GM23338 (cell line): ENCODE measurements around the gene SMG9. TPM values are rescaled to one million over a fixed set of nuclear protein-coding genes. Genes with fewer than 3 reads are reported as not detected.

Source experiments
- ATAC-seq: fragments of 200-7000 bp; cut with Tn5 transposase; 3 replicates; pipeline ENCODE4 v1.9.1; 2020
- DNase-seq: peaks from one replicate; pipeline ENCODE4 v3.0.0-alpha.2; 2015; ENCODE audit warnings: low spot score
- H2AFZ ChIP-seq: fragments of 200-600 bp; sonication (generic); 2 replicates; pipeline ENCODE4 v1.8.0; 2016; ENCODE audit warnings: antibody characterized with exemption, mild to moderate bottlenecking, moderate library complexity
- H3F3A ChIP-seq: fragments of 200-600 bp; sonication (generic); replicated peaks from 2 replicates; pipeline ENCODE4 v1.8.0; 2017; ENCODE audit warnings: antibody characterized with exemption, mixed run types, low read depth
- H3K27ac ChIP-seq: fragments of 200-600 bp; sonication (generic); 2 replicates; pipeline ENCODE4 v1.6.1; 2016; ENCODE audit warnings: low read depth
- H3K27me3 ChIP-seq: fragments of 200-600 bp; sonication (generic); 2 replicates; pipeline ENCODE4 v1.8.0; 2016; ENCODE audit warnings: mild to moderate bottlenecking, mixed run types, moderate library complexity; ENCODE audit not compliant: insufficient read depth
- H3K36me3 ChIP-seq: fragments of 200-600 bp; sonication (generic); 2 replicates; pipeline ENCODE4 v1.8.0; 2016; ENCODE audit warnings: mild to moderate bottlenecking; ENCODE audit not compliant: insufficient read depth
- H3K4me1 ChIP-seq: fragments of 200-600 bp; sonication (generic); 2 replicates; pipeline ENCODE4 v1.8.0; 2016; ENCODE audit warnings: mild to moderate bottlenecking, moderate library complexity; ENCODE audit not compliant: insufficient read depth
- H3K4me2 ChIP-seq: fragments of 200-600 bp; sonication (generic); 2 replicates; pipeline ENCODE4 v1.7.1; 2017; ENCODE audit warnings: mixed run types
- H3K4me3 ChIP-seq: fragments of 200-600 bp; sonication (generic); 2 replicates; pipeline ENCODE4 v1.6.1; 2016; ENCODE audit warnings: mixed run types
- H3K79me2 ChIP-seq: fragments of 200-600 bp; sonication (generic); replicated peaks from 2 replicates; pipeline ENCODE4 v1.8.0; 2017; ENCODE audit warnings: mild to moderate bottlenecking; ENCODE audit not compliant: insufficient read depth
- H3K9me2 ChIP-seq: fragments of 200-600 bp; sonication (generic); 2 replicates; pipeline ENCODE4 v1.8.0; 2017; ENCODE audit not compliant: insufficient read depth
- H4K20me1 ChIP-seq: fragments of 200-600 bp; sonication (generic); replicated peaks from 2 replicates; pipeline ENCODE4 v1.8.0; 2017; ENCODE audit warnings: mild to moderate bottlenecking; ENCODE audit not compliant: insufficient read depth
- H3K27ac Mint-ChIP-seq: 2 replicates; pipeline ENCODE4 v1.8.0; 2020; ENCODE audit warnings: inconsistent platforms, mild to moderate bottlenecking, moderate library complexity, mixed read lengths
- H3K27me3 Mint-ChIP-seq: 3 replicates; pipeline ENCODE4 v1.8.0; 2022; ENCODE audit warnings: low read depth, mild to moderate bottlenecking, moderate library complexity, mixed read lengths, inconsistent platforms; ENCODE audit not compliant: insufficient read depth, poor library complexity
- H3K36me3 Mint-ChIP-seq: 3 replicates; pipeline ENCODE4 v1.8.0; 2021; ENCODE audit warnings: low read depth, mild to moderate bottlenecking, inconsistent platforms, moderate library complexity, mixed read lengths
- H3K4me1 Mint-ChIP-seq: 3 replicates; pipeline ENCODE4 v1.8.0; 2020; ENCODE audit warnings: mild to moderate bottlenecking, inconsistent platforms, mixed read lengths
- H3K4me3 Mint-ChIP-seq: 3 replicates; pipeline ENCODE4 v1.8.0; 2021; ENCODE audit warnings: moderate library complexity, mild to moderate bottlenecking, inconsistent platforms, mixed read lengths
- H3K9me3 Mint-ChIP-seq: 3 replicates; pipeline ENCODE4 v1.8.0; 2020; ENCODE audit warnings: moderate library complexity, mild to moderate bottlenecking, inconsistent platforms, mixed read lengths
- CTCF ChIP-seq, 2 experiments: fragments of 200-600 bp in 1 of 2; sonication (generic) in 1 of 2; conservative IDR thresholded peaks; 2 replicates each; pipeline versions ENCODE4 v1.5.1 to v1.6.1; 2016 to 2017; ENCODE audit warnings: antibody characterized with exemption in 2 of 2, low read depth in 2 of 2, mild to moderate bottlenecking in 2 of 2, moderate library complexity in 1 of 2
- ETS1 ChIP-seq: IDR thresholded peaks from 2 replicates; pipeline ENCODE4 v1.6.1; 2016; ENCODE audit warnings: antibody characterized with exemption
- EZH2phosphoT487 ChIP-seq: fragments of 200-600 bp; sonication (generic); IDR thresholded peaks from one replicate; pipeline ENCODE4 v1.8.1; 2018; ENCODE audit warnings: antibody characterized with exemption; ENCODE audit not compliant: unreplicated experiment
- JUNB ChIP-seq: IDR thresholded peaks from one replicate; pipeline ENCODE4 v1.6.1; 2016; ENCODE audit warnings: antibody characterized with exemption; ENCODE audit not compliant: unreplicated experiment
- POLR2AphosphoS5 ChIP-seq: IDR thresholded peaks from 2 replicates; pipeline ENCODE4 v1.6.1; 2016; ENCODE audit warnings: antibody characterized with exemption, low read depth
- REST ChIP-seq: IDR thresholded peaks from one replicate; pipeline ENCODE4 v1.6.1; 2018; ENCODE audit warnings: antibody characterized with exemption; ENCODE audit not compliant: unreplicated experiment
- STAT1 ChIP-seq: IDR thresholded peaks from one replicate; pipeline ENCODE4 v1.6.1; 2016; ENCODE audit warnings: antibody characterized with exemption; ENCODE audit not compliant: unreplicated experiment
- ZNF114 ChIP-seq: fragments of 250-450 bp; sonication (Bioruptor Pico); IDR thresholded peaks from 2 replicates; pipeline ENCODE4 v1.5.0; 2020; ENCODE audit warnings: mild to moderate bottlenecking, moderate library complexity
- polyA plus RNA-seq: library from polyadenylated mRNA; unstranded; fragments of >200 nt; fragmentation: Nextera tagmentation; extraction: Ambion mirVana; gene quantifications from 2 replicates; pipeline ENCODE4 v1.2.1, GENCODE V29; 2016
- total RNA-seq: library from RNA; depleted of rRNA; stranded (reverse); fragments of >200 nt; shearing (Covaris generic); gene quantifications from 2 replicates; pipeline ENCODE4 v1.2.3, GENCODE V29; 2014

SMG9 gene
- total and polyA plus RNA-seq, 2 experiments from 2014 or later: 13.2 to 14.0 TPM

- no peak overlapping the region for H3K27ac Mint-ChIP-seq
- no peak for ATAC-seq
- no peak for TF ChIP-seq CTCF (conservative IDR thresholded peaks at IDR 0.05; ENCODE audit: low read depth in 2 of 2)
- no peak for TF ChIP-seq STAT1
- no peak for TF ChIP-seq POLR2AphosphoS5
- no peak for TF ChIP-seq ZNF114 (CRISPR knock-in tag)
- no peak for TF ChIP-seq ETS1
- peaks cover 8% of the 10 kb centered on the region for H3K27me3 Mint-ChIP-seq
- no peaks in the 10 kb centered on the region; the same call in 2 of the 3 replicates for H3K9me3 Mint-ChIP-seq
- no peak overlapping the region for H3K4me2 ChIP-seq
- no peak overlapping the region for H3K27ac ChIP-seq
- no peaks in the 10 kb centered on the region for H3K27me3 ChIP-seq
- no peaks in the 10 kb centered on the region for H3K4me1 ChIP-seq
- no peak overlapping the region for H3K4me3 Mint-ChIP-seq
- no peaks in the 10 kb centered on the region for H3K9me2 ChIP-seq
- H3K36me3 ChIP-seq: no peaks in the 10 kb centered on the region
- no peak overlapping the region for H3K4me3 ChIP-seq
- H3K79me2 ChIP-seq: no peaks in the 10 kb centered on the region
- H4K20me1 ChIP-seq: no peaks in the 10 kb centered on the region; the same call in 1 of the 2 replicates
- no peaks in the 10 kb centered on the region; the same call in 2 of the 3 replicates for H3K4me1 Mint-ChIP-seq
- peaks cover 19% of the 10 kb centered on the region for H3K36me3 Mint-ChIP-seq
- H2AFZ ChIP-seq: no peak overlapping the region
- no peaks in the 10 kb centered on the region for H3F3A ChIP-seq
- no peak for DNase-seq
These were observed 29.3 kb downstream of the SMG9 start for GRCh38 chr19:43725468-43725867.

GRCh38 chr19:43724896-43725295 is 29.9 kb downstream of the SMG9 start:
- Mint-ChIP-seq H3K4me3 (no peak overlapping the region), H3K27me3 (peaks cover 8% of the 10 kb centered on the region), H3K36me3 (peaks cover 15% of the 10 kb centered on the region), H3K9me3 (no peaks in the 10 kb centered on the region; the same call in 2 of the 3 replicates), H3K27ac (no peak overlapping the region), H3K4me1 (no peaks in the 10 kb centered on the region; the same call in 2 of the 3 replicates)
- Histone ChIP-seq H3K79me2 (no peaks in the 10 kb centered on the region), H4K20me1 (no peaks in the 10 kb centered on the region; the same call in 1 of the 2 replicates), H2AFZ (no peak overlapping the region), H3K4me1 (no peaks in the 10 kb centered on the region), H3K9me2 (no peaks in the 10 kb centered on the region), H3K4me2 (no peak overlapping the region), H3K27ac (no peak overlapping the region), H3K36me3 (no peaks in the 10 kb centered on the region), H3F3A (no peaks in the 10 kb centered on the region), H3K4me3 (no peak overlapping the region), H3K27me3 (no peaks in the 10 kb centered on the region)
- no peak for DNase-seq
- ATAC-seq: no peak
- no peak for TF ChIP-seq REST
- TF ChIP-seq POLR2AphosphoS5: no peak
- TF ChIP-seq CTCF (conservative IDR thresholded peaks at IDR 0.05; ENCODE audit: low read depth in 2 of 2): no peak
- no peak for TF ChIP-seq EZH2phosphoT487
- TF ChIP-seq JUNB: no peak
